Body of pancreas (tissue), 4 donors: ENCODE measurements around the gene PRKAG2. TPM values are rescaled to one million over a fixed set of nuclear protein-coding genes. Genes with fewer than 3 reads are reported as not detected.
A peak's percentile ranks its signal among the peaks of the same experiment; 100 is the strongest.

Experiments used
- ATAC-seq: fragments of 150-250 bp; one replicate; pipeline ENCODE4 v1.9.1; 2016
- DNase-seq, 4 donors: peaks; one replicate each; pipeline ENCODE4 v3.0.0-alpha.2; 2019
- H3K27ac ChIP-seq, 4 donors: fragments of 200-600 bp; sonication (generic); 1 replicate in 3 of 4; 2 replicates in 1 of 4; pipeline versions ENCODE4 v1.5.1 to v1.6.1; 2016 to 2019; ENCODE audit warnings: mild to moderate bottlenecking in 1 of 4, mixed read lengths in 1 of 4, moderate library complexity in 1 of 4
- H3K27me3 ChIP-seq, 2 donors: fragments of 200-600 bp; sonication (generic); one replicate each; pipeline ENCODE4 v1.6.0; 2016; ENCODE audit warnings: mild to moderate bottlenecking in 1 of 2
- H3K36me3 ChIP-seq, 2 donors: fragments of 200-600 bp; sonication (generic); replicated peaks in 1 of 2; 2 replicates each; pipeline ENCODE4 v1.5.1; 2016; ENCODE audit warnings: low read depth in 2 of 2; ENCODE audit not compliant: insufficient read depth in 1 of 2
- H3K4me1 ChIP-seq: fragments of 200-600 bp; sonication (generic); one replicate; pipeline ENCODE4 v1.6.0; 2016
- H3K4me3 ChIP-seq, 2 donors: fragments of 200-600 bp; sonication (generic); 1 replicate in 1 of 2; 2 replicates in 1 of 2; pipeline ENCODE4 v1.5.1; 2016 to 2019
- H3K9me3 ChIP-seq, 3 donors: fragments of 200-600 bp; sonication (generic); 1 replicate in 2 of 3; 2 replicates in 1 of 3; pipeline ENCODE4 v1.5.1; 2016
- CTCF ChIP-seq, 7 experiments: fragments of 450-650 bp in 4 of 7; fragments of 200-600 bp in 3 of 7; sonication (generic) in 3 of 7; IDR thresholded peaks; one replicate each; pipeline ENCODE4 v1.5.1; 2016 to 2019; ENCODE audit warnings: antibody characterized with exemption in 7 of 7
- POLR2A ChIP-seq, 3 donors: fragments of 450-650 bp; IDR thresholded peaks; one replicate each; pipeline ENCODE4 v1.6.1; 2016; ENCODE audit warnings: antibody characterized with exemption in 3 of 3, mild to moderate bottlenecking in 2 of 3
- WGBS, 2 donors: methylation state at CpG; one replicate each; pipeline ENCODE4 v1.1.5; 2017; 5-methylcytosine and 5-hydroxymethylcytosine counted together
- intact Hi-C: fragments of 100-400 bp; cut with DNase I; formaldehyde crosslinking; loops from one replicate; pipeline ENCODE4 v1.15.1; 2023
- total RNA-seq, 2 donors: library from RNA; depleted of rRNA; stranded (reverse); fragments of >200 nt; gene quantifications; one replicate each; pipeline ENCODE4 v1.1.0, GENCODE V29; 2016

PRKAG2 gene
- total RNA-seq, 2 donors from 2014 or later, result 9.9 to 24.4 TPM

DNA sequence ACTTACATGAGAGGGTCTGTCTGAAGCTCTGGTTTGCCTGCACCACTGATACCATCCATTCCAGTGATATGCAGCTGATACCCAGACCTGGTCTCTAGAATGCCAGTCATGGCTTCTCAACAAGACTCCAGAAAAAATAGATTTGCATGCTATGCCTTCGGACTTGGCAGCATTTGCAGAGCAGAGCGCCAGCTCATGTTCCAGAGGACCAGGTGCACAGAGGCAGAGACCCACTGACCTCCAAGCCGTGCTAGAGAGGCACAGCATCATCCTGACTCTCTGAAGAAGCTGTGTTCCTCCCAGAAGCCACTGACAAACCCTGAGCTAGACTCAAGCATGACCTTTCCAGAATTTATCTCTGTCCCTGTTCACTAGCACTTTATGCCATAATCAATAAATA lies 6.9 kb upstream of the PRKAG2 start:
- intact Hi-C loops, result no loop called here
- no peaks in the 10 kb centered on the region for H3K9me3 ChIP-seq
- DNase-seq, result no peak
- no peaks in the 10 kb centered on the region for H3K4me1 ChIP-seq
- no peaks in the 10 kb centered on the region for H3K36me3 ChIP-seq
- TF ChIP-seq CTCF (IDR thresholded peaks at IDR 0.05) (no peak), POLR2A (IDR thresholded peaks at IDR 0.05) (no peak)
- no peak overlapping the region for H3K4me3 ChIP-seq
- H3K27ac ChIP-seq, result no peak overlapping the region
- ATAC-seq, result no peak
- no peaks in the 10 kb centered on the region for H3K27me3 ChIP-seq
- WGBS, 2 donors, result 38 to 68% methylated on average over 3 of the region's 3 CpGs

DNA sequence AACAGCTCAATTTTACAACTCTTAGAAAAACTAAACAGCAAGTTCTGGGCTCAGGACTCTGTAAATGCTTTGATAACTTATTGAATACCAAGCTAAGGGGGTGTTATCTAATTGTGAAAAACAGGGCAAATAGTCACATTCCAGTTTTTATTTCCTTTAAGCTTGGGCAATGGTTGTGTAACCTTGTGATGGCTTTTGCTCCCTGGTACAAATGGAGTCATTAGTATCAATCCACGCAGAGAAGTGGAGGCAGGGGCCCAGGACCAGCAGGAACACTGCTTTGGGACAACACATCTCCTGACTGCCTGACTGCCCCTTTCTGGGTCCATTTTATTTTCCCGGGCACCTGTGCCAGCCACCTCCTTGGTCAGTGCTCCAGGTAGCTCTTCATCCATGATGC lies 5.8 kb upstream of the PRKAG2 start:
- no peaks in the 10 kb centered on the region for H3K36me3 ChIP-seq
- 93 to 98% methylated on average over 2 of the region's 2 CpGs for WGBS, 2 donors
- H3K27me3 ChIP-seq, result no peaks in the 10 kb centered on the region
- TF ChIP-seq CTCF (IDR thresholded peaks at IDR 0.05) (no peak), POLR2A (IDR thresholded peaks at IDR 0.05) (no peak)
- H3K4me1 ChIP-seq, result peaks cover 6% of the 10 kb centered on the region
- ATAC-seq, result no peak
- no peaks in the 10 kb centered on the region for H3K9me3 ChIP-seq
- intact Hi-C loops, result no loop called here
- H3K27ac ChIP-seq, result no peak overlapping the region
- no peak overlapping the region for H3K4me3 ChIP-seq
- DNase-seq, result no peak

- 84 to 91% methylated on average over 2 to 3 of the region's 3 CpGs for WGBS, 2 donors
- no peaks in the 10 kb centered on the region for H3K9me3 ChIP-seq
- intact Hi-C loops, result no loop called here
These were observed 3.8 kb upstream of the PRKAG2 start for GRCh38 chr7:151880688-151881087.

DNA sequence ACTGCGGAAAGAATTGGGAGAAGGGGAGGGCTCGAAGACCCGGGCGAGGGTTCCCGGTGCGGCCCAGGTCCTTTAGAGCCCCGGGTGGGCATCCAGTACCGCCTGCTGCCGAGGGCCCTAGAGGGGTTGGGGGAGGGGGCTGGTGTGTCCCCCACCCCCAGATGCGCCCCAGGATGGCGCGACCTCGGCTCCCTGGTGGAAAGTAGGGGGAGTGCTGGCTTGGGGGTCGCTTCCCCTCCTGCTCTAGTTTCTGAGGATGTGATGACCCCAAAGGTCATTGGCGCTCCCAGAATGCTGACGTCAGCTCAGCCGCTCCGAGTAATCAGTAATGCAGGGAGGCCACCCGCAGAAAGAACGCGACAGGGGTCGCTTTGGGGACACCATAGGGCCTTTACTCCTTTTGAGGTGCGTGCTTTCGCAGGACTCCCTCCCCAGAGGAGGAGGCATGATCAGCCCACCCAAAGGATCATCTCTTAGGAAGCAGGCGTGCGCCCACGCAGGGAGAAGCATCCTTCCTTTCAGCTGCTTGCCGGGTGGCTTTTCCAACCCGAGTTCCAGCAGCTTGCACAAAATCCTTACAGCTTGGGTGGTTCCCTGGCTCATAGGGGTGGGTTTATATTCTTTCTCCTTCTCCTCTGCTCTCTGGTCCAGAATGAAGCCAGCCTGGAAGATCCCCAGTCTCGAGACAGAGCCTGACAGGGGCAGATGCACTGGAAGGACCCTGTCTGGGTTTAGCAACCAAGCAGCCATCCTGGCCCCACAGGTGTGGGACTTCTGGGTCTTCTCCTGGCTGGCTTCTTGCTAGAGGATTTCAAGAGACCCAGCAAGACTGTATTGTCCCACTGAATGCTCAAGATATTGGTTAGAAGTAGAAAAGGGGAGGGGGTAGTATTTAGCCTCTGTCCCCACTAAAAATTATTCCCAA lies 1.3 kb upstream of the PRKAG2 start:
- ATAC-seq (no peak), DNase-seq (no peak)
- TF ChIP-seq POLR2A (IDR thresholded peaks at IDR 0.05), result no peak
- no peak for TF ChIP-seq CTCF (IDR thresholded peaks at IDR 0.05)
- WGBS, 2 donors, result 33 to 53% methylated on average over 17 to 30 of the region's 30 CpGs
- H3K4me1 ChIP-seq, result peaks cover 20% of the 10 kb centered on the region
- intact Hi-C loops, result no loop called here
- H3K36me3 ChIP-seq, result no peaks in the 10 kb centered on the region
- no peaks in the 10 kb centered on the region for H3K9me3 ChIP-seq
- H3K27ac ChIP-seq, result peak overlapping the region in 3 of 4 donors; percentile 26 to 99 (median 99)
- H3K27me3 ChIP-seq, result no peaks in the 10 kb centered on the region
- H3K4me3 ChIP-seq, result peak overlapping the region in 1 of 2 donors; percentile 61

More at GRCh38 chr7:151880688-151881087, 3.8 kb upstream of the PRKAG2 start:
- H3K27me3 ChIP-seq, result no peaks in the 10 kb centered on the region
- ATAC-seq (no peak), DNase-seq (no peak)
- no peak overlapping the region for H3K4me3 ChIP-seq
- H3K27ac ChIP-seq, result no peak overlapping the region
- peaks cover 7% of the 10 kb centered on the region for H3K4me1 ChIP-seq
- H3K36me3 ChIP-seq, result no peaks in the 10 kb centered on the region
- TF ChIP-seq CTCF (IDR thresholded peaks at IDR 0.05), result no peak
- no peak for TF ChIP-seq POLR2A (IDR thresholded peaks at IDR 0.05)
